ENCODE measurements around the gene WBP2. TPM values are rescaled to one million over a fixed set of nuclear protein-coding genes. Genes with fewer than 3 reads are reported as not detected.

WBP2 gene
- total and polyA plus RNA-seq, 2 of the 8 experiments (the other 6 are each of a cell fraction or from before 2014, with no cell fraction given) = 48.2 to 71.2 TPM

GRCh38 chr17:75840799-75841164 lies 14.4 kb downstream of the WBP2 start:
- Histone ChIP-seq H3K23ac (ENCODE audit: insufficient read length) (no peak overlapping the region), H3K36me3 (ENCODE audit: control insufficient read depth in 2 of 4, insufficient read depth in 4 of 4, low read length in 3 of 4) (no peaks in the 10 kb centered on the region), H2BK5ac (ENCODE audit: low read depth, low read length) (no peak overlapping the region), H4K5ac (ENCODE audit: insufficient read length, low read depth, low read length) (no peak overlapping the region), H4K8ac (ENCODE audit: extremely low read depth, insufficient read depth, low read length) (peak overlapping the region; percentile 85), H3K79me1 (ENCODE audit: low read depth, low read length) (no peaks in the 10 kb centered on the region), H3K23me2 (ENCODE audit: low read depth, low read length) (no peaks in the 10 kb centered on the region), H4K91ac (replicated peaks; ENCODE audit: insufficient read length, low read length) (no peak overlapping the region), H3K14ac (ENCODE audit: insufficient read length) (no peak overlapping the region), H2BK12ac (ENCODE audit: low read depth, low read length) (no peak overlapping the region), H3K4me3 (ENCODE audit: extremely low read depth in 1 of 4, insufficient read depth in 2 of 4, low read depth in 3 of 4, low read length in 4 of 4) (no peak overlapping the region), H3K56ac (replicated peaks; ENCODE audit: insufficient read length, low read depth, low read length) (no peak overlapping the region), H3K4me2 (ENCODE audit: insufficient read depth in 1 of 2, low read depth in 2 of 2, low read length in 2 of 2) (no peak overlapping the region), H2AK5ac (ENCODE audit: low read depth, low read length) (no peak overlapping the region), H4K20me1 (replicated peaks in 1 of 2; ENCODE audit: control insufficient read depth in 1 of 2, insufficient read depth in 2 of 2, low read length in 2 of 2) (no peaks in the 10 kb centered on the region), H3K9ac (replicated peaks in 1 of 4; ENCODE audit: extremely low read depth in 1 of 4, low read depth in 3 of 4, low read length in 3 of 4) (no peak overlapping the region), H3K4ac (replicated peaks; ENCODE audit: insufficient read length, low read depth, low read length) (no peak overlapping the region), H2BK20ac (ENCODE audit: low read length) (no peak overlapping the region), H3K18ac (ENCODE audit: extremely low read depth, low read length) (no peak overlapping the region), H3K4me1 (replicated peaks in 1 of 4; ENCODE audit: control insufficient read depth in 3 of 4, insufficient read depth in 4 of 4, low read length in 3 of 4) (peaks cover 0 to 8% (median 6%) of the 10 kb centered on the region in 4 experiments; a peak in 4 of 7 replicates), H3K27ac (ENCODE audit: low read depth, low read length) (no peak overlapping the region), H3K79me2 (ENCODE audit: control insufficient read depth in 1 of 2, insufficient read depth in 2 of 2, low read length in 2 of 2) (no peaks in the 10 kb centered on the region), H2BK120ac (replicated peaks; ENCODE audit: low read depth, low read length) (no peak overlapping the region), H2BK15ac (ENCODE audit: low read length) (no peak overlapping the region), H2AFZ (ENCODE audit: low read length) (no peak overlapping the region), H3K27me3 (replicated peaks in 1 of 4; ENCODE audit: control insufficient read depth in 3 of 4, extremely low read depth in 1 of 4, insufficient read depth in 3 of 4, low read length in 3 of 4) (no peaks in the 10 kb centered on the region), H3K9me3 (ENCODE audit: insufficient read depth in 2 of 2, low read depth in 1 of 2, low read length in 1 of 2) (no peaks in the 10 kb centered on the region)
- no peak for DNase-seq (ENCODE audit: low read depth in 1 of 2, low spot score in 2 of 2)
- ChIA-PET POLR2A (ENCODE audit: partially characterized antibody) (interaction anchor here (1.0 to 2.0 kb wide), 2 partner anchors 9 to 61 kb away, joined by 3 to 9 read pairs; no protein-coding TSS in a partner anchor), CTCF (ENCODE audit: partially characterized antibody) (interaction anchor here (0.8 to 27.2 kb wide), 3 partner anchors 10 to 61 kb away, joined by 3 to 563 read pairs (median 563); partner anchors contain the start of genes UNC13D and WBP2)
- WGBS, 2 experiments (ENCODE audit: extremely low coverage in 1 of 2, insufficient coverage in 1 of 2, insufficient read length in 1 of 2, insufficient replicate concordance in 2 of 2, low coverage in 1 of 2, low lambda C conversion rate in 2 of 2, missing lambda C conversion rate in 1 of 2) = 80% methylated on average over 3 of the region's 7 CpGs; no CpG with 5 or more reads in 1 of the 2 experiments
- no peak for TF ChIP-seq SP4 (IDR thresholded peaks at IDR 0.05; ENCODE audit: low read length)
- no peak for TF ChIP-seq CTBP2 (IDR thresholded peaks at IDR 0.05; ENCODE audit: borderline replicate concordance, insufficient read depth, insufficient read length, low read length)
- no peak for TF ChIP-seq JUND (IDR thresholded peaks at IDR 0.05; ENCODE audit: low read length)
- no peak for TF ChIP-seq POLR2A (IDR thresholded peaks at IDR 0.05; ENCODE audit: control extremely low read depth in 1 of 2, low read depth in 2 of 2, low read length in 2 of 2)
- TF ChIP-seq TAF1 (IDR thresholded peaks at IDR 0.05; ENCODE audit: low read depth, low read length) = no peak
- no peak for TF ChIP-seq FOSL1 (IDR thresholded peaks at IDR 0.05; ENCODE audit: insufficient read depth, low read depth, low read length)
- TF ChIP-seq, protein P1, sequence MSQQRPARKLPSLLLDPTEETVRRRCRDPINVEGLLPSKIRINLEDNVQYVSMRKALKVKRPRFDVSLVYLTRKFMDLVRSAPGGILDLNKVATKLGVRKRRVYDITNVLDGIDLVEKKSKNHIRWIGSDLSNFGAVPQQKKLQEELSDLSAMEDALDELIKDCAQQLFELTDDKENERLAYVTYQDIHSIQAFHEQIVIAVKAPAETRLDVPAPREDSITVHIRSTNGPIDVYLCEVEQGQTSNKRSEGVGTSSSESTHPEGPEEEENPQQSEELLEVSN (IDR thresholded peaks at IDR 0.05) = no peak
- TF ChIP-seq PHF8 (conservative IDR thresholded peaks at IDR 0.05; ENCODE audit: low read depth, low read length) = no peak
- no peak for TF ChIP-seq POLR2AphosphoS5 (IDR thresholded peaks at IDR 0.05; ENCODE audit: low read depth, low read length)
- no peak for TF ChIP-seq SP1 (IDR thresholded peaks at IDR 0.05; ENCODE audit: low read depth, low read length)
- no peak for TF ChIP-seq HDAC6 (IDR thresholded peaks at IDR 0.05; ENCODE audit: low read depth, low read length)
- no peak for FAIRE-seq
